ENCODE results near the gene DPP7.

DNA sequence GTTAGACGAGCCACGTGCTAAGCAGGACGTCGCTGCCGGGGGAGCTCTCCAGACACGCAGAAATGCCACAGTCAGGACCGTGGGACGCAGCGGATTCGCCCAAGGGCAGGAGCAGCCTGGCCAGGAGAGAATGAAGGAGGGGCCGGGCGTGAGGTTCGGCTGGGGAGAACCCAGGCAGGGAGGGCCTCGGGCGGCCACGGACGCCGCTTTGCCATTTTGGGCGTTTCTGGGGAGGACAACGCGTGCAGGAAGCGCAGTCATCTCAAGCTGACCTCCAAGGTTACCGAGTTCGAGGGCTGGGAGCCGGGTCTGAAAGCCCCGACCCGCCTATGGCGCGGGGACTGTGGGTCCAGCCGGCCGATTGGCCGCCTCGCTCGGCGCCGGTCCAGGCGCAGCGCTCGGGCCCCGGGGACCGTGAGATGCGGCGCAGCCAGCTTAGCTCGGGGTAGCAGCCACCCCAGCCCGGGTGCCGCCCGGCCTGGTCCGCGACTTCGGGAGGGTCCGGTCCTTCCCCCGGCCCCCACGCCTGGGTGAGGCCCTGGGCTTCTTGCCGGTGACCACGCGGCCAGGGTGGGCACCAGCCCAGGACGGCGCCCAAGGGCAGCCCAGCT lies 28.5 kb downstream of the DPP7 start:
- TF ChIP-seq ZNF274 (IDR thresholded peaks at IDR 0.05; ENCODE audit: low read depth, low read length) (no peak), SUZ12 (IDR thresholded peaks at IDR 0.05; ENCODE audit: extremely low read depth, insufficient read depth, insufficient read length) (no peak)
